Adrenal gland (tissue), 12 donors: ENCODE results near the gene SYNGAP1. TPM values are rescaled to one million over a fixed set of nuclear protein-coding genes. Genes with fewer than 3 reads are reported as not detected.
A peak's percentile ranks its signal among the peaks of the same experiment; 100 is the strongest.

Source experiments
- DNase-seq, 7 donors: peaks; one replicate each; pipeline ENCODE4 v3.0.0-alpha.2; 2019 to 2020
- H3K27ac ChIP-seq, 5 donors: fragments of 200-600 bp; sonication (generic) in 4 of 5; 1 replicate in 3 of 5; 2 replicates in 2 of 5; pipeline versions ENCODE4 v1.5.1 to v1.8.0; 2016 to 2020; ENCODE audit warnings: mild to moderate bottlenecking in 1 of 5
- H3K27me3 ChIP-seq: fragments of 200-600 bp; 2 replicates; pipeline ENCODE4 v1.8.0; 2021
- H3K36me3 ChIP-seq, 2 donors: fragments of 200-600 bp; replicated peaks in 1 of 2; 1 replicate in 1 of 2; 2 replicates in 1 of 2; pipeline versions ENCODE4 v1.5.1 to v1.8.0; 2018 to 2022
- H3K4me1 ChIP-seq, 2 donors: fragments of 200-600 bp; replicated peaks in 1 of 2; 1 replicate in 1 of 2; 2 replicates in 1 of 2; pipeline versions ENCODE4 v1.5.1 to v1.8.0; 2018 to 2021
- H3K4me3 ChIP-seq, 4 donors: fragments of 200-600 bp; sonication (generic) in 3 of 4; one replicate each; pipeline ENCODE4 v1.5.1; 2016 to 2018
- H3K9me3 ChIP-seq, 3 donors: fragments of 200-600 bp; sonication (generic) in 1 of 3; replicated peaks in 1 of 3; 1 replicate in 2 of 3; 2 replicates in 1 of 3; pipeline versions ENCODE4 v1.5.1 to v1.8.0; 2016 to 2021
- CTCF ChIP-seq, 6 experiments: fragments of 450-650 bp in 4 of 6; fragments of 200-600 bp in 2 of 6; sonication (generic) in 1 of 6; IDR thresholded peaks; 1 replicate in 5 of 6; 2 replicates in 1 of 6; pipeline versions ENCODE4 v1.5.1 to v1.8.0; 2016 to 2021; ENCODE audit warnings: antibody characterized with exemption in 6 of 6, mild to moderate bottlenecking in 2 of 6, moderate library complexity in 1 of 6
- POLR2A ChIP-seq, 2 donors: fragments of 450-650 bp; IDR thresholded peaks; one replicate each; pipeline ENCODE4 v1.6.1; 2017; ENCODE audit warnings: antibody characterized with exemption in 2 of 2, mild to moderate bottlenecking in 2 of 2, moderate library complexity in 1 of 2
- WGBS, 4 donors: extraction: QIAGEN DNeasy Blood & Tissue Kit in 2 of 4; methylation state at CpG; one replicate each; pipeline versions ENCODE4 v1.1.5 to v1.1.7; 2013 to 2017; 5-methylcytosine and 5-hydroxymethylcytosine counted together
- intact Hi-C, 2 donors: fragments of 100-400 bp; cut with DNase I; formaldehyde crosslinking; loops; one replicate each; pipeline versions ENCODE4 v1.14.1 to v1.15.0; 2022 to 2023
- polyA plus RNA-seq, 3 donors: library from polyadenylated mRNA; stranded (reverse); fragments of 200-250 nt in 2 of 3; fragments of 350-450 nt in 1 of 3; fragmentation: Illumina TruSeq in 1 of 3; extraction: RNeasy Lipid Tissue Mini Kit (QIAGEN cat#74804) in 1 of 3; gene quantifications; one replicate each; pipeline ENCODE4 v1.2.3, GENCODE V29; 2013 to 2014
- total RNA-seq, 9 donors: library from RNA; depleted of rRNA in 4 of 9; stranded (reverse); fragments of >200 nt in 4 of 9; fragments of 120-200 nt in 1 of 9; fragmentation: NEBNext Ultra II Directional in 1 of 9; extraction: Animal tissue kit (Norgen Biotek cat#: 25700) in 1 of 9; gene quantifications; one replicate each; pipeline versions ENCODE4 v1.1.0 to v1.2.4, GENCODE V29; 2013 to 2023
- donor health status: healthy with polysubstance abuse.
- donor health status: Bipolar disorder and iron deficiency.
- donor health status: DM: yes; HTN: yes; CAD: no.
- donor health status: DM: no; HTN: no; CAD: no.
- donor health status: DM: no; HTN: no; CAD: no.
- donor health status: DM: yes; HTN: yes; CAD: no.

Gene SYNGAP1
- total and polyA plus RNA-seq, 12 donors: 2.6 to 73.5 (median 8.7) TPM

- Histone ChIP-seq H3K4me1 (no peaks in the 10 kb centered on the region), H3K36me3 (peaks cover 0 to 38% of the 10 kb centered on the region in 2 donors), H3K4me3 (no peak overlapping the region), H3K27me3 (no peaks in the 10 kb centered on the region), H3K27ac (no peak overlapping the region), H3K9me3 (no peaks in the 10 kb centered on the region)
- WGBS, 4 donors: 94 to 100% (median 96%) methylated on average over 1 to 17 of the region's 17 CpGs; no CpG with 5 or more reads in 1 of the 4 donors
- TF ChIP-seq CTCF (IDR thresholded peaks at IDR 0.05): no peak
- TF ChIP-seq POLR2A (IDR thresholded peaks at IDR 0.05): no peak
- peak in 2 of 7 donors; percentile 12 to 51 for DNase-seq
- intact Hi-C loops: no loop called here
These were observed 23.2 kb downstream of the SYNGAP1 start for GRCh38 chr6:33443025-33443424.

GRCh38 chr6:33443619-33444504 is 24.0 kb downstream of the SYNGAP1 start:
- no peak overlapping the region for H3K27ac ChIP-seq
- intact Hi-C loops: no loop called here
- no peaks in the 10 kb centered on the region for H3K9me3 ChIP-seq
- no peak overlapping the region for H3K4me3 ChIP-seq
- no peaks in the 10 kb centered on the region for H3K27me3 ChIP-seq
- peak in 2 of 7 donors; percentile 9 to 14 for DNase-seq
- H3K4me1 ChIP-seq: no peaks in the 10 kb centered on the region
- WGBS, 4 donors: 92 to 98% (median 96%) methylated on average over 11 to 18 of the region's 18 CpGs
- peaks cover 0 to 37% of the 10 kb centered on the region in 2 donors for H3K36me3 ChIP-seq
- no peak for TF ChIP-seq CTCF (IDR thresholded peaks at IDR 0.05)
- no peak for TF ChIP-seq POLR2A (IDR thresholded peaks at IDR 0.05)

- WGBS, 4 donors: 65 to 82% (median 75%) methylated on average over 3 of the region's 3 CpGs
- H3K4me3 ChIP-seq: no peak overlapping the region
These were observed 25.3 kb downstream of the SYNGAP1 start for GRCh38 chr6:33445119-33445603.

More at GRCh38 chr6:33445119-33445603, 25.3 kb downstream of the SYNGAP1 start:
- Histone ChIP-seq H3K27ac (peak overlapping the region in 1 of 5 donors; percentile 37), H3K4me1 (no peaks in the 10 kb centered on the region), H3K27me3 (no peaks in the 10 kb centered on the region), H3K36me3 (peaks cover 0 to 34% of the 10 kb centered on the region in 2 donors), H3K9me3 (no peaks in the 10 kb centered on the region)
- TF ChIP-seq CTCF (IDR thresholded peaks at IDR 0.05) (no peak), POLR2A (IDR thresholded peaks at IDR 0.05) (no peak)
- intact Hi-C loops: no loop called here
- peak in 2 of 7 donors; percentile 13 to 46 for DNase-seq
